SK-N-SH (cell line): Measurements from ENCODE around the gene TRAF5. TPM values are rescaled to one million over a fixed set of nuclear protein-coding genes. Genes with fewer than 3 reads are reported as not detected.

Experiments
- CTCF ChIA-PET: fragments of 300-600, 350-600 bp; formaldehyde crosslinking; extraction: SDS; loops from one replicate; lab custom pipeline; 2021; lab: Yijun Ruan, JAX
- POLR2A ChIA-PET: fragments of 350-600 bp; sonication (Branson Sonifier 250); formaldehyde crosslinking; extraction: SDS; loops from one replicate; lab custom pipeline; 2020; ENCODE audit warnings: antibody characterized with exemption, inconsistent platforms; lab: Yijun Ruan, JAX
- DNase-seq: peaks from one replicate; pipeline ENCODE4 v3.0.0; 2012
- H2AFZ ChIP-seq: fragments of 200-600 bp; sonication (generic); 2 replicates; pipeline ENCODE4 v1.8.1; 2016; ENCODE audit warnings: antibody characterized with exemption, mild to moderate bottlenecking, low read depth
- H3F3A ChIP-seq: fragments of 200-600 bp; sonication (generic); replicated peaks from 2 replicates; pipeline ENCODE3; 2016; ENCODE audit warnings: antibody characterized with exemption, mild to moderate bottlenecking; ENCODE audit not compliant: insufficient read depth
- H3K27ac ChIP-seq, 2 experiments: fragments of 200-500 bp in 1 of 2; fragments of 200-600 bp in 1 of 2; sonication (Bioruptor generic) in 1 of 2; sonication (generic), shearing (Covaris generic) in 1 of 2; 2 replicates each; pipeline versions ENCODE4 v1.5.1 to v1.6.1; 2014 to 2016; ENCODE audit warnings: low read depth in 2 of 2, inconsistent platforms in 1 of 2, low read length in 1 of 2, mild to moderate bottlenecking in 1 of 2, mixed read lengths in 1 of 2
- H3K27me3 ChIP-seq: fragments of 200-600 bp; sonication (generic), shearing (Covaris generic); 2 replicates; pipeline ENCODE4 v1.6.1; 2016; ENCODE audit warnings: mixed run types; ENCODE audit not compliant: insufficient read depth
- H3K36me3 ChIP-seq, 2 experiments: fragments of 200-500 bp in 1 of 2; fragments of 200-600 bp in 1 of 2; sonication (Bioruptor generic) in 1 of 2; sonication (generic) in 1 of 2; replicated peaks in 1 of 2; 2 replicates each; pipeline versions ENCODE3 to v1.5.1; 2014 to 2016; ENCODE audit warnings: low read length in 1 of 2, mild to moderate bottlenecking in 1 of 2; ENCODE audit not compliant: insufficient read depth in 2 of 2, control insufficient read depth in 1 of 2
- H3K4me1 ChIP-seq, 2 experiments: fragments of 200-500 bp in 1 of 2; fragments of 200-600 bp in 1 of 2; sonication (Bioruptor generic) in 1 of 2; sonication (generic), shearing (Covaris generic) in 1 of 2; 2 replicates each; pipeline versions ENCODE4 v1.5.1 to v1.6.1; 2014 to 2016; ENCODE audit warnings: low read depth in 1 of 2, low read length in 1 of 2, mixed run types in 1 of 2; ENCODE audit not compliant: insufficient read depth in 2 of 2, control insufficient read depth in 1 of 2
- H3K4me2 ChIP-seq: fragments of 200-600 bp; sonication (generic), shearing (Covaris generic); 2 replicates; pipeline ENCODE4 v1.6.1; 2017; ENCODE audit warnings: mixed run types
- H3K4me3 ChIP-seq, 2 experiments: fragments of 200-500 bp in 1 of 2; fragments of 200-600 bp in 1 of 2; sonication (Bioruptor generic) in 1 of 2; sonication (generic), shearing (Covaris generic) in 1 of 2; 2 replicates each; pipeline versions ENCODE4 v1.5.1 to v1.8.1; 2014 to 2016; ENCODE audit warnings: low read depth in 2 of 2, inconsistent platforms in 1 of 2, low read length in 1 of 2, mild to moderate bottlenecking in 1 of 2, mixed read lengths in 1 of 2, moderate library complexity in 1 of 2
- H3K79me2 ChIP-seq: fragments of 200-600 bp; sonication (generic); 2 replicates; pipeline ENCODE4 v1.8.1; 2017; ENCODE audit warnings: mild to moderate bottlenecking; ENCODE audit not compliant: insufficient read depth
- H3K9ac ChIP-seq: fragments of 200-600 bp; sonication (generic); 2 replicates; pipeline ENCODE4 v1.6.1; 2017; ENCODE audit warnings: mixed run types
- H3K9me2 ChIP-seq: fragments of 200-600 bp; sonication (generic); 2 replicates; pipeline ENCODE4 v1.6.1; 2017; ENCODE audit warnings: mixed run types
- H3K9me3 ChIP-seq: fragments of 200-600 bp; sonication (generic); 2 replicates; pipeline ENCODE4 v1.6.1; 2017; ENCODE audit warnings: mixed run types, mild to moderate bottlenecking, moderate library complexity
- H4K20me1 ChIP-seq: fragments of 200-600 bp; sonication (generic); 2 replicates; pipeline ENCODE4 v1.6.1; 2017; ENCODE audit warnings: mild to moderate bottlenecking, mixed run types; ENCODE audit not compliant: insufficient read depth
- ELF1 ChIP-seq: IDR thresholded peaks from 2 replicates; pipeline ENCODE4 v1.4.0; 2012
- EP300 ChIP-seq, 2 experiments: IDR thresholded peaks; 2 replicates each; pipeline versions ENCODE4 v1.4.0 to v1.6.1; 2012; ENCODE audit warnings: borderline replicate concordance in 1 of 2, low read depth in 1 of 2, low read length in 1 of 2
- FOSL2 ChIP-seq: IDR thresholded peaks from 2 replicates; pipeline ENCODE4 v1.4.0; 2012; ENCODE audit warnings: low read depth, mild to moderate bottlenecking, moderate library complexity, borderline replicate concordance
- FOXJ3 ChIP-seq: sonication (generic); formaldehyde crosslinking; IDR thresholded peaks from 2 replicates; pipeline ENCODE4 v1.5.1; 2020; ENCODE audit warnings: mild to moderate bottlenecking, missing genetic modification reagents
- FOXM1 ChIP-seq: IDR thresholded peaks from 2 replicates; pipeline ENCODE4 v1.4.0; 2012; ENCODE audit warnings: low read depth, mild to moderate bottlenecking
- GABPA ChIP-seq: IDR thresholded peaks from 2 replicates; pipeline ENCODE4 v1.4.0; 2012; ENCODE audit warnings: low read depth, mild to moderate bottlenecking
- MEF2A ChIP-seq: IDR thresholded peaks from 2 replicates; pipeline ENCODE4 v1.4.0; 2012; ENCODE audit warnings: low read depth, borderline replicate concordance
- MXI1 ChIP-seq: IDR thresholded peaks from 2 replicates; pipeline ENCODE4 v1.6.1; 2012; ENCODE audit warnings: mild to moderate bottlenecking, low read depth, low read length, improper control_type of control experiment
- NRF1 ChIP-seq: IDR thresholded peaks from 2 replicates; pipeline ENCODE4 v1.6.1; 2012; ENCODE audit warnings: low read depth, mild to moderate bottlenecking, low read length
- POLR2AphosphoS5 ChIP-seq: IDR thresholded peaks from 2 replicates; pipeline ENCODE4 v1.6.1; 2012; ENCODE audit warnings: low read depth, low read length
- RAD21 ChIP-seq: IDR thresholded peaks from 2 replicates; pipeline ENCODE4 v1.6.1; 2012; ENCODE audit warnings: mild to moderate bottlenecking, low read length
- RFX5 ChIP-seq: IDR thresholded peaks from 2 replicates; pipeline ENCODE4 v1.6.1; 2012; ENCODE audit warnings: mild to moderate bottlenecking, improper control_type of control experiment, low read length
- SIN3A ChIP-seq: IDR thresholded peaks from 2 replicates; pipeline ENCODE4 v1.6.1; 2012; ENCODE audit warnings: low read depth, mild to moderate bottlenecking, low read length, moderate library complexity, borderline replicate concordance
- SMC3 ChIP-seq: IDR thresholded peaks from 2 replicates; pipeline ENCODE4 v1.6.1; 2012; ENCODE audit warnings: low read depth, low read length, improper control_type of control experiment
- TCF12 ChIP-seq: IDR thresholded peaks from 2 replicates; pipeline ENCODE4 v1.4.0; 2012
- USF1 ChIP-seq: IDR thresholded peaks from 2 replicates; pipeline ENCODE4 v1.4.0; 2012; ENCODE audit warnings: low read depth, borderline replicate concordance
- YY1 ChIP-seq: IDR thresholded peaks from 2 replicates; pipeline ENCODE4 v1.4.0; 2012; ENCODE audit warnings: low read depth, mild to moderate bottlenecking
- WGBS: methylation state at CpG from one replicate; pipeline ENCODE4 v1.1.6; 2017; ENCODE audit warnings: low lambda C conversion rate; 5-methylcytosine and 5-hydroxymethylcytosine counted together
- polyA plus RNA-seq, 3 experiments: library from polyadenylated mRNA; depleted of rRNA; stranded (reverse); fragments of >200 nt; gene quantifications; 2 replicates each; pipeline ENCODE4 v1.2.3, GENCODE V29; 2012
- TF ChIP-seq, protein P1 (sequence below): fragments of 200-600 bp; sonication (generic); IDR thresholded peaks from 2 replicates; pipeline ENCODE4 v1.6.1; 2017; ENCODE audit warnings: antibody characterized with exemption, mild to moderate bottlenecking, moderate library complexity
- TF ChIP-seq, protein P2 (sequence below): IDR thresholded peaks from 2 replicates; pipeline ENCODE4; 2012
- TF ChIP-seq, protein P3 (sequence below): IDR thresholded peaks from 2 replicates; pipeline ENCODE4 v1.6.1; 2012; ENCODE audit warnings: mild to moderate bottlenecking, low read depth, low read length, moderate library complexity

Gene TRAF5
- polyA plus RNA-seq, 1 of the 3 experiments (the other 2 are of a cell fraction) = 7.6 TPM

GRCh38 chr1:211338224-211338620 lies 11.6 kb downstream of the TRAF5 start:
- Histone ChIP-seq H3K4me2 (no peak overlapping the region), H3K9me3 (no peaks in the 10 kb centered on the region), H4K20me1 (no peaks in the 10 kb centered on the region), H3F3A (no peaks in the 10 kb centered on the region), H3K27ac (no peak overlapping the region), H3K4me3 (no peak overlapping the region), H3K4me1 (peaks cover 0 to 14% of the 10 kb centered on the region in 2 experiments; a peak in 1 of 4 replicates), H3K9me2 (no peaks in the 10 kb centered on the region), H3K36me3 (no peaks in the 10 kb centered on the region), H3K79me2 (peaks cover 3% of the 10 kb centered on the region; the same call in 1 of the 2 replicates), H3K27me3 (no peaks in the 10 kb centered on the region), H3K9ac (no peak overlapping the region), H2AFZ (no peak overlapping the region)
- POLR2A ChIA-PET = no interaction called here
- WGBS = 100% methylated on average over 4 of the region's 4 CpGs
- CTCF ChIA-PET = interaction anchor here (1.2 to 1.9 kb wide), 5 partner anchors 11 to 175 kb away, joined by 3 to 12 read pairs (median 4); partner anchors contain the start of gene TRAF5
- TF ChIP-seq SIN3A (no peak), ELF1 (no peak), FOSL2 (no peak), SMC3 (no peak), RFX5 (no peak), FOXJ3 (CRISPR knock-in tag) (no peak), EP300 (IDR thresholded peaks at IDR 0.05; ENCODE audit: borderline replicate concordance in 1 of 2, low read depth in 1 of 2, low read length in 1 of 2) (no peak), POLR2AphosphoS5 (no peak), USF1 (no peak), MEF2A (no peak), RAD21 (no peak), FOXM1 (no peak), GABPA (no peak), NRF1 (no peak), TCF12 (no peak), MXI1 (no peak), YY1 (no peak)
- TF ChIP-seq, protein P1, sequence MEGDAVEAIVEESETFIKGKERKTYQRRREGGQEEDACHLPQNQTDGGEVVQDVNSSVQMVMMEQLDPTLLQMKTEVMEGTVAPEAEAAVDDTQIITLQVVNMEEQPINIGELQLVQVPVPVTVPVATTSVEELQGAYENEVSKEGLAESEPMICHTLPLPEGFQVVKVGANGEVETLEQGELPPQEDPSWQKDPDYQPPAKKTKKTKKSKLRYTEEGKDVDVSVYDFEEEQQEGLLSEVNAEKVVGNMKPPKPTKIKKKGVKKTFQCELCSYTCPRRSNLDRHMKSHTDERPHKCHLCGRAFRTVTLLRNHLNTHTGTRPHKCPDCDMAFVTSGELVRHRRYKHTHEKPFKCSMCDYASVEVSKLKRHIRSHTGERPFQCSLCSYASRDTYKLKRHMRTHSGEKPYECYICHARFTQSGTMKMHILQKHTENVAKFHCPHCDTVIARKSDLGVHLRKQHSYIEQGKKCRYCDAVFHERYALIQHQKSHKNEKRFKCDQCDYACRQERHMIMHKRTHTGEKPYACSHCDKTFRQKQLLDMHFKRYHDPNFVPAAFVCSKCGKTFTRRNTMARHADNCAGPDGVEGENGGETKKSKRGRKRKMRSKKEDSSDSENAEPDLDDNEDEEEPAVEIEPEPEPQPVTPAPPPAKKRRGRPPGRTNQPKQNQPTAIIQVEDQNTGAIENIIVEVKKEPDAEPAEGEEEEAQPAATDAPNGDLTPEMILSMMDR = no peak
- TF ChIP-seq, protein P2, sequence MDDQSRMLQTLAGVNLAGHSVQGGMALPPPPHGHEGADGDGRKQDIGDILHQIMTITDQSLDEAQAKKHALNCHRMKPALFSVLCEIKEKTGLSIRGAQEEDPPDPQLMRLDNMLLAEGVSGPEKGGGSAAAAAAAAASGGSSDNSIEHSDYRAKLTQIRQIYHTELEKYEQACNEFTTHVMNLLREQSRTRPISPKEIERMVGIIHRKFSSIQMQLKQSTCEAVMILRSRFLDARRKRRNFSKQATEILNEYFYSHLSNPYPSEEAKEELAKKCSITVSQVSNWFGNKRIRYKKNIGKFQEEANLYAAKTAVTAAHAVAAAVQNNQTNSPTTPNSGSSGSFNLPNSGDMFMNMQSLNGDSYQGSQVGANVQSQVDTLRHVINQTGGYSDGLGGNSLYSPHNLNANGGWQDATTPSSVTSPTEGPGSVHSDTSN = no peak
- TF ChIP-seq, protein P3, sequence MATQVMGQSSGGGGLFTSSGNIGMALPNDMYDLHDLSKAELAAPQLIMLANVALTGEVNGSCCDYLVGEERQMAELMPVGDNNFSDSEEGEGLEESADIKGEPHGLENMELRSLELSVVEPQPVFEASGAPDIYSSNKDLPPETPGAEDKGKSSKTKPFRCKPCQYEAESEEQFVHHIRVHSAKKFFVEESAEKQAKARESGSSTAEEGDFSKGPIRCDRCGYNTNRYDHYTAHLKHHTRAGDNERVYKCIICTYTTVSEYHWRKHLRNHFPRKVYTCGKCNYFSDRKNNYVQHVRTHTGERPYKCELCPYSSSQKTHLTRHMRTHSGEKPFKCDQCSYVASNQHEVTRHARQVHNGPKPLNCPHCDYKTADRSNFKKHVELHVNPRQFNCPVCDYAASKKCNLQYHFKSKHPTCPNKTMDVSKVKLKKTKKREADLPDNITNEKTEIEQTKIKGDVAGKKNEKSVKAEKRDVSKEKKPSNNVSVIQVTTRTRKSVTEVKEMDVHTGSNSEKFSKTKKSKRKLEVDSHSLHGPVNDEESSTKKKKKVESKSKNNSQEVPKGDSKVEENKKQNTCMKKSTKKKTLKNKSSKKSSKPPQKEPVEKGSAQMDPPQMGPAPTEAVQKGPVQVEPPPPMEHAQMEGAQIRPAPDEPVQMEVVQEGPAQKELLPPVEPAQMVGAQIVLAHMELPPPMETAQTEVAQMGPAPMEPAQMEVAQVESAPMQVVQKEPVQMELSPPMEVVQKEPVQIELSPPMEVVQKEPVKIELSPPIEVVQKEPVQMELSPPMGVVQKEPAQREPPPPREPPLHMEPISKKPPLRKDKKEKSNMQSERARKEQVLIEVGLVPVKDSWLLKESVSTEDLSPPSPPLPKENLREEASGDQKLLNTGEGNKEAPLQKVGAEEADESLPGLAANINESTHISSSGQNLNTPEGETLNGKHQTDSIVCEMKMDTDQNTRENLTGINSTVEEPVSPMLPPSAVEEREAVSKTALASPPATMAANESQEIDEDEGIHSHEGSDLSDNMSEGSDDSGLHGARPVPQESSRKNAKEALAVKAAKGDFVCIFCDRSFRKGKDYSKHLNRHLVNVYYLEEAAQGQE = no peak
- DNase-seq = no peak
